MCF 10A (cell line): ENCODE data around the gene ANKDD1B. TPM values are rescaled to one million over a fixed set of nuclear protein-coding genes. Genes with fewer than 3 reads are reported as not detected.
A peak's percentile ranks its signal among the peaks of the same experiment; 100 is the strongest.

Source experiments
- BruUV-seq: library from RNA; stranded (reverse); fragments of 400-500 nt; replicated peaks from 2 replicates; lab custom pipeline; 2021; lab: Mats Ljungman, UMichigan
- CTCF ChIA-PET: fragments of 300-600 bp; sonication (Branson Sonifier 250); formaldehyde crosslinking; extraction: SDS; loops from one replicate; lab custom pipeline; 2021; ENCODE audit warnings: antibody characterized with exemption, inconsistent platforms; lab: Yijun Ruan, JAX
- POLR2A ChIA-PET: fragments of 300-600, 350-650 bp; sonication (Branson Sonifier 250); formaldehyde crosslinking; extraction: SDS; loops from one replicate; lab custom pipeline; 2020; ENCODE audit warnings: antibody characterized with exemption, inconsistent platforms; lab: Yijun Ruan, JAX
- DNase-seq: peaks from one replicate; pipeline ENCODE4 v3.0.0-alpha.2; 2018; ENCODE audit not compliant: unreplicated experiment
- H3K27ac Mint-ChIP-seq: one replicate; pipeline ENCODE4 v1.8.0; 2022; ENCODE audit warnings: mild to moderate bottlenecking, low read depth, mixed read lengths; ENCODE audit not compliant: unreplicated experiment
- H3K27me3 Mint-ChIP-seq: one replicate; pipeline ENCODE4 v1.8.0; 2022; ENCODE audit warnings: mixed read lengths; ENCODE audit not compliant: insufficient read depth, unreplicated experiment
- H3K36me3 Mint-ChIP-seq: one replicate; pipeline ENCODE4 v1.8.0; 2022; ENCODE audit warnings: mild to moderate bottlenecking, moderate library complexity, mixed read lengths; ENCODE audit not compliant: insufficient read depth, unreplicated experiment
- H3K4me1 Mint-ChIP-seq: one replicate; pipeline ENCODE4 v1.8.0; 2022; ENCODE audit warnings: mixed read lengths; ENCODE audit not compliant: insufficient read depth, unreplicated experiment
- H3K4me3 Mint-ChIP-seq: one replicate; pipeline ENCODE4 v1.8.0; 2022; ENCODE audit warnings: mild to moderate bottlenecking, moderate library complexity, mixed read lengths; ENCODE audit not compliant: unreplicated experiment
- H3K9me3 Mint-ChIP-seq: one replicate; pipeline ENCODE4 v1.8.0; 2022; ENCODE audit warnings: mixed read lengths; ENCODE audit not compliant: unreplicated experiment
- intact Hi-C: fragments of 100-400 bp; cut with micrococcal nuclease; formaldehyde crosslinking; loops from 2 replicates; pipeline ENCODE4 v1.14.1; 2022
- total RNA-seq: library from RNA; stranded (reverse); gene quantifications from 2 replicates; pipeline ENCODE4 v1.2.3, GENCODE V29; 2022
- TF ChIP-seq, protein P1 (sequence below): fragments of 200-600 bp; IDR thresholded peaks from one replicate; pipeline ENCODE4 v1.8.0; 2022; ENCODE audit warnings: antibody characterized with exemption, mild to moderate bottlenecking; ENCODE audit not compliant: unreplicated experiment

Gene ANKDD1B
- total RNA-seq, 1 experiment from 2014 or later = 0.68 TPM

- ChIA-PET POLR2A (interaction anchor here (0.6 to 1.3 kb wide), 2 partner anchors 238 to 341 kb away, joined by 3 to 4 read pairs; partner anchors contain the start of gene HMGCR), CTCF (interaction anchor here (1.1 kb wide), 1 partner anchor 21 kb away, joined by 3 read pairs; no protein-coding TSS in a partner anchor)
- BruUV-seq = no TSS peak
These were observed 66.9 kb downstream of the ANKDD1B start for GRCh38 chr5:75678155-75678554.

GRCh38 chr5:75681125-75681830 lies 70.0 kb downstream of the ANKDD1B start:
- peak overlapping the region; percentile 12 for H3K27ac Mint-ChIP-seq
- peaks cover 53% of the 10 kb centered on the region for H3K36me3 Mint-ChIP-seq
- no TSS peak for BruUV-seq
- H3K4me3 Mint-ChIP-seq = peak overlapping the region; percentile 57
- no peaks in the 10 kb centered on the region for H3K4me1 Mint-ChIP-seq
- TF ChIP-seq, protein P1, sequence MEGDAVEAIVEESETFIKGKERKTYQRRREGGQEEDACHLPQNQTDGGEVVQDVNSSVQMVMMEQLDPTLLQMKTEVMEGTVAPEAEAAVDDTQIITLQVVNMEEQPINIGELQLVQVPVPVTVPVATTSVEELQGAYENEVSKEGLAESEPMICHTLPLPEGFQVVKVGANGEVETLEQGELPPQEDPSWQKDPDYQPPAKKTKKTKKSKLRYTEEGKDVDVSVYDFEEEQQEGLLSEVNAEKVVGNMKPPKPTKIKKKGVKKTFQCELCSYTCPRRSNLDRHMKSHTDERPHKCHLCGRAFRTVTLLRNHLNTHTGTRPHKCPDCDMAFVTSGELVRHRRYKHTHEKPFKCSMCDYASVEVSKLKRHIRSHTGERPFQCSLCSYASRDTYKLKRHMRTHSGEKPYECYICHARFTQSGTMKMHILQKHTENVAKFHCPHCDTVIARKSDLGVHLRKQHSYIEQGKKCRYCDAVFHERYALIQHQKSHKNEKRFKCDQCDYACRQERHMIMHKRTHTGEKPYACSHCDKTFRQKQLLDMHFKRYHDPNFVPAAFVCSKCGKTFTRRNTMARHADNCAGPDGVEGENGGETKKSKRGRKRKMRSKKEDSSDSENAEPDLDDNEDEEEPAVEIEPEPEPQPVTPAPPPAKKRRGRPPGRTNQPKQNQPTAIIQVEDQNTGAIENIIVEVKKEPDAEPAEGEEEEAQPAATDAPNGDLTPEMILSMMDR = peak; percentile 68
- peak; percentile 46 for DNase-seq
- intact Hi-C loops = loop anchor here (1.0 to 10.0 kb wide), 7 partner anchors 99 to 754 kb away; partner anchors contain the start of genes CERT1 and POLK
- ChIA-PET CTCF (interaction anchor here (0.6 to 1.4 kb wide), 15 partner anchors 8 to 1340 kb away, joined by 3 to 6 read pairs (median 3); no protein-coding TSS in a partner anchor), POLR2A (interaction anchor here (0.9 to 2.1 kb wide), 4 partner anchors 14 to 25 kb away, joined by 3 to 11 read pairs (median 4); no protein-coding TSS in a partner anchor)
- no peaks in the 10 kb centered on the region for H3K27me3 Mint-ChIP-seq
- no peaks in the 10 kb centered on the region for H3K9me3 Mint-ChIP-seq

More at GRCh38 chr5:75678155-75678554, 66.9 kb downstream of the ANKDD1B start:
- TF ChIP-seq, protein P1 = no peak
- Mint-ChIP-seq H3K4me1 (no peaks in the 10 kb centered on the region), H3K27me3 (no peaks in the 10 kb centered on the region), H3K27ac (no peak overlapping the region), H3K4me3 (no peak overlapping the region), H3K36me3 (peaks cover 36% of the 10 kb centered on the region), H3K9me3 (no peaks in the 10 kb centered on the region)
- DNase-seq = no peak
- intact Hi-C loops = no loop called here

DNA sequence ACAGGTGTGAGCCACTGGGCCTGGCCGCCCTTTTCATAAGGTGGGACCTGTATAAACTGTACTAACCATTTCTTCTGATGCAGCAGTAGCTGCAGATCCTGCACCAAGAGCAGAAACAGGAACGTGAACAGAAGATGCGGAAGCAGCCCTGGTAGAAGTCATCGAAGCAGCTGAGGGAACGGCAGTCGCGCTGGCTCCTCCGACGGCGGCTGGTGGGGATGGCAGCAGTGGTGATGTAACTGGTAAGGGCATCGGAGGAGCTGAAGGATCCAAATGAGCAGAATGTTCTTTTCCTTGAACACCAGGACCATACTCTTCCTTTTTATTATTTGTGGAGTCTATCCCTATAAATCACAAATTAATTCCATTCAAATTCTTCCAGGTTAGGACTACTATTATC lies 73.9 kb downstream of the ANKDD1B start:
- DNase-seq = no peak
- intact Hi-C loops = loop anchor here (10.0 kb wide), 1 partner anchor 260 kb away; no protein-coding TSS in a partner anchor
- ChIA-PET CTCF (no interaction called here), POLR2A (no interaction called here)
- TF ChIP-seq, protein P1 = no peak
- BruUV-seq = no TSS peak
- Mint-ChIP-seq H3K27ac (no peak overlapping the region), H3K36me3 (peaks cover 47% of the 10 kb centered on the region), H3K4me3 (no peak overlapping the region), H3K27me3 (no peaks in the 10 kb centered on the region), H3K4me1 (no peaks in the 10 kb centered on the region), H3K9me3 (no peaks in the 10 kb centered on the region)

DNA sequence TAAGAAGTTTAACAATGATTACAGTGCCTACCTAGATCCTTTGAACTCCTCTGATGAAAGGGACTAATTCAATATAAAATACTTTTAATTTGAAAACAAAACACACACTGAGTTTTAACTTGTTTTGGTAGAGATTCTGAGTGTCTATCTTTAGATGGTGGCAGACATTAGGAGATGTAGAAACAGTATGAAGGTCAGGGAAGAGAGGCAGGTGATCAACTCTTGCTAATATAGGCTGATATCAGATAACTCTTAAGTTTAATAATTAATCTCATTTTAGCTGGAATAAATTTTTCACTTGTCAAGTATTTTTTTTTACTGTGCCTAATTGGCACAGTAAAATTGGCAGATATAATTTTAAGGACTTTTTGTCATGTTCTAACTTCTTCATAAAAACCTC lies 75.2 kb downstream of the ANKDD1B start:
- BruUV-seq = no TSS peak
- Mint-ChIP-seq H3K9me3 (no peaks in the 10 kb centered on the region), H3K27me3 (no peaks in the 10 kb centered on the region), H3K27ac (no peak overlapping the region), H3K36me3 (peaks cover 47% of the 10 kb centered on the region), H3K4me1 (no peaks in the 10 kb centered on the region), H3K4me3 (no peak overlapping the region)
- ChIA-PET POLR2A (interaction anchor here (0.7 to 1.4 kb wide), 2 partner anchors 59 to 574 kb away, joined by 3 to 4 read pairs; no protein-coding TSS in a partner anchor), CTCF (no interaction called here)
- DNase-seq = no peak
- TF ChIP-seq, protein P1 = no peak
- intact Hi-C loops = loop anchor here (10.0 kb wide), 1 partner anchor 262 kb away; no protein-coding TSS in a partner anchor
